ENCODE data around the gene ACTBL2.

Gene ACTBL2

DNA sequence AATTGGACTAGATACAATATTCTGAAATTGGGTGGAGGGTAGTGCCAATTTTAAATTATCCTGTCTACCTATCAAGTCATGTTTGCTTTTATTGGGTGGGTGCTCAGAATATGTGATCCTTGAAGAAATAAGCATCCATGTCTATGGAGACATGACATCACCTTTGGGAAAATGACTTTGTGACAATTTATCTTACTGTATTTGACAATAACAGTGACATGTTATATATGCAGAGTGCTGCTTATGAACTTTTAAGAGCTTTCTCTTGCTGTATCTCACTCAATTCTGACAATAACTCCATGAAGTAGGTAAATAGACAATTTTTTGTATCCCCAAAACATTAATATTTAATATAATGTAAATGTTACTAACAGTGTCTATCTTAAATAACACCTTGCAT is 15.1 kb upstream of the ACTBL2 start:
- Histone ChIP-seq H3K27ac (replicated peaks) (no peak overlapping the region), H3K27me3 (ENCODE audit: insufficient read depth, poor library complexity, severe bottlenecking) (no peaks in the 10 kb centered on the region), H3K4me3 (replicated peaks; ENCODE audit: insufficient read depth, low read length) (no peak overlapping the region)
- TF ChIP-seq SPI1 (IDR thresholded peaks at IDR 0.05; ENCODE audit: borderline replicate concordance, low read depth) = no peak
- TF ChIP-seq POLR2AphosphoS5 (IDR thresholded peaks at IDR 0.05; ENCODE audit: low read depth) = no peak
- TF ChIP-seq, protein P1, sequence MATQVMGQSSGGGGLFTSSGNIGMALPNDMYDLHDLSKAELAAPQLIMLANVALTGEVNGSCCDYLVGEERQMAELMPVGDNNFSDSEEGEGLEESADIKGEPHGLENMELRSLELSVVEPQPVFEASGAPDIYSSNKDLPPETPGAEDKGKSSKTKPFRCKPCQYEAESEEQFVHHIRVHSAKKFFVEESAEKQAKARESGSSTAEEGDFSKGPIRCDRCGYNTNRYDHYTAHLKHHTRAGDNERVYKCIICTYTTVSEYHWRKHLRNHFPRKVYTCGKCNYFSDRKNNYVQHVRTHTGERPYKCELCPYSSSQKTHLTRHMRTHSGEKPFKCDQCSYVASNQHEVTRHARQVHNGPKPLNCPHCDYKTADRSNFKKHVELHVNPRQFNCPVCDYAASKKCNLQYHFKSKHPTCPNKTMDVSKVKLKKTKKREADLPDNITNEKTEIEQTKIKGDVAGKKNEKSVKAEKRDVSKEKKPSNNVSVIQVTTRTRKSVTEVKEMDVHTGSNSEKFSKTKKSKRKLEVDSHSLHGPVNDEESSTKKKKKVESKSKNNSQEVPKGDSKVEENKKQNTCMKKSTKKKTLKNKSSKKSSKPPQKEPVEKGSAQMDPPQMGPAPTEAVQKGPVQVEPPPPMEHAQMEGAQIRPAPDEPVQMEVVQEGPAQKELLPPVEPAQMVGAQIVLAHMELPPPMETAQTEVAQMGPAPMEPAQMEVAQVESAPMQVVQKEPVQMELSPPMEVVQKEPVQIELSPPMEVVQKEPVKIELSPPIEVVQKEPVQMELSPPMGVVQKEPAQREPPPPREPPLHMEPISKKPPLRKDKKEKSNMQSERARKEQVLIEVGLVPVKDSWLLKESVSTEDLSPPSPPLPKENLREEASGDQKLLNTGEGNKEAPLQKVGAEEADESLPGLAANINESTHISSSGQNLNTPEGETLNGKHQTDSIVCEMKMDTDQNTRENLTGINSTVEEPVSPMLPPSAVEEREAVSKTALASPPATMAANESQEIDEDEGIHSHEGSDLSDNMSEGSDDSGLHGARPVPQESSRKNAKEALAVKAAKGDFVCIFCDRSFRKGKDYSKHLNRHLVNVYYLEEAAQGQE (IDR thresholded peaks at IDR 0.05; ENCODE audit: insufficient replicate concordance, low read depth) = no peak
- TF ChIP-seq, protein P2, sequence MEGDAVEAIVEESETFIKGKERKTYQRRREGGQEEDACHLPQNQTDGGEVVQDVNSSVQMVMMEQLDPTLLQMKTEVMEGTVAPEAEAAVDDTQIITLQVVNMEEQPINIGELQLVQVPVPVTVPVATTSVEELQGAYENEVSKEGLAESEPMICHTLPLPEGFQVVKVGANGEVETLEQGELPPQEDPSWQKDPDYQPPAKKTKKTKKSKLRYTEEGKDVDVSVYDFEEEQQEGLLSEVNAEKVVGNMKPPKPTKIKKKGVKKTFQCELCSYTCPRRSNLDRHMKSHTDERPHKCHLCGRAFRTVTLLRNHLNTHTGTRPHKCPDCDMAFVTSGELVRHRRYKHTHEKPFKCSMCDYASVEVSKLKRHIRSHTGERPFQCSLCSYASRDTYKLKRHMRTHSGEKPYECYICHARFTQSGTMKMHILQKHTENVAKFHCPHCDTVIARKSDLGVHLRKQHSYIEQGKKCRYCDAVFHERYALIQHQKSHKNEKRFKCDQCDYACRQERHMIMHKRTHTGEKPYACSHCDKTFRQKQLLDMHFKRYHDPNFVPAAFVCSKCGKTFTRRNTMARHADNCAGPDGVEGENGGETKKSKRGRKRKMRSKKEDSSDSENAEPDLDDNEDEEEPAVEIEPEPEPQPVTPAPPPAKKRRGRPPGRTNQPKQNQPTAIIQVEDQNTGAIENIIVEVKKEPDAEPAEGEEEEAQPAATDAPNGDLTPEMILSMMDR (IDR thresholded peaks at IDR 0.05; ENCODE audit: insufficient read depth, low read length) = no peak
- no peak for TF ChIP-seq GABPA (IDR thresholded peaks at IDR 0.05; ENCODE audit: low read depth)
- no peak for DNase-seq (ENCODE audit: low read depth in 1 of 2, low spot score in 1 of 2)

DNA sequence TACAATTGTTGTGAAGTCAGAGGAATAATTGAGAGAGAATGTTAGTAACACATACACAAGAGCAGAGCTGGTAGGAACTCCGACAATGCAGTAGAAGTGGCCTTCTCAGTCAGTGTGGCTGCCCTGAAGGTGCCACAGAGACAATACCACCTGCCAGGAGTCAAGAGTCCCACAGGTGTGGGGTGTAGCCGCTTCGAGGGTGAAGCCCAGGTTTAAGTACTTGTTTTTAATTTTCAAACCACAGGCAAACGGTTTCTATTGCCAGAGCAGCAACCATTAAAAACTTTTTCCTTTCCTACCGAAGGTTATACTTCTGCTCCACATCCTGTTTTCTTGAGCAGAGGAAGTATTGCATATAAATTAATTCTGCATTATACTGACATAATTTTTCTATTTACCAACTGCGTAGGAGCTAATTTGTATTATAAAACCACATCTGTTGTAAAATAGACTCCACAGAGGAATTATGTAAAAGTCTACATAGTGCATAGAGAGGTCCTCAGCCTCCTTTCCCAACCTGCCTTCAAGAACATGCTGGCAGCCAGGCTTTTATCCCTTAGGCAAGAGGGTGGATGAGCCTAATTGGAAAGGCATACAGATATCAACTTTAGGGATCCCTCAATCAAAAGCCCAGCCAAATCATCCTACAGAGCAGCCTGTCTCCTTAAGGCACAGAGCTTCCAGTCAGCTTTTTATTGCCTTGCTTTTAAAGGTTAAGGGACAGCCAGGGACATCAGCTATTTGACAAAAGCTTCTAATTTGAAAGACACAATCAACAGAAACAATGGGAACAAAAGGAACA is 12.9 kb upstream of the ACTBL2 start:
- no peak overlapping the region for H3K27ac ChIP-seq (replicated peaks)

More for the DNA sequence above, 12.9 kb upstream of the ACTBL2 start:
- Histone ChIP-seq H3K27me3 (ENCODE audit: insufficient read depth, poor library complexity, severe bottlenecking) (no peaks in the 10 kb centered on the region), H3K4me3 (replicated peaks; ENCODE audit: insufficient read depth, low read length) (no peak overlapping the region)
- no peak for TF ChIP-seq GABPA (IDR thresholded peaks at IDR 0.05; ENCODE audit: low read depth)
- TF ChIP-seq, protein P1 (IDR thresholded peaks at IDR 0.05; ENCODE audit: insufficient replicate concordance, low read depth) = no peak
- TF ChIP-seq POLR2AphosphoS5 (IDR thresholded peaks at IDR 0.05; ENCODE audit: low read depth) = no peak
- TF ChIP-seq, protein P2 (IDR thresholded peaks at IDR 0.05; ENCODE audit: insufficient read depth, low read length) = no peak
- TF ChIP-seq SPI1 (IDR thresholded peaks at IDR 0.05; ENCODE audit: borderline replicate concordance, low read depth) = no peak
- DNase-seq (ENCODE audit: low read depth in 1 of 2, low spot score in 1 of 2) = no peak

Measured in HL-60 (cell line).